ENCODE results near the gene ULK4. TPM values are rescaled to one million over a fixed set of nuclear protein-coding genes. Genes with fewer than 3 reads are reported as not detected.
A peak's percentile ranks its signal among the peaks of the same experiment; 100 is the strongest.

The ULK4 gene
- total and polyA plus RNA-seq, 2 of the 8 experiments (the other 6 are each of a cell fraction or from before 2014, with no cell fraction given), result 3.0 to 10.8 TPM

DNA sequence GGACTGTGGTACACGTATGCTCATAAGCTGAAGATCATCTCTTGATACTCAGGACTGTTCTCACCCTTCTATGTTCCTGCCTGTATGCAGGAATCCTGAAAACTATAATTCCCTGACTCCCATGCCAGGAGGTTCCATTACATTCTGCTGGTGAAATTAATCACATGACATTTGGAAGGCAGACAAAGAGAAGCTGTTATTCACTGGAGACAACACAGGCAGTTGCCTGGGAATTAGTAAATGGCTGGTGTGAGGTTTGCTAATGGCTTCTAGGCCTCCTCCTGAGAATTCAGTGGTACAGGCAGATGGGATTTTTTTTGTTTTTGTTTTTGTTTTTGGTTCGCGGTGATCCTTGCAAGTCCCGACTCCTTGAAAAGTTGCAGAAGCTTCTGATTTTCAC, 671.2 kb downstream of the ULK4 start:
- no peak overlapping the region for H3K56ac ChIP-seq (replicated peaks; ENCODE audit: insufficient read length, low read depth, low read length)
- no peak overlapping the region for H4K8ac ChIP-seq (ENCODE audit: extremely low read depth, insufficient read depth, low read length)
- H3K9me3 ChIP-seq (ENCODE audit: insufficient read depth in 2 of 2, low read depth in 1 of 2, low read length in 1 of 2), result no peaks in the 10 kb centered on the region
- H2BK120ac ChIP-seq (replicated peaks; ENCODE audit: low read depth, low read length), result no peak overlapping the region
- peaks cover 0 to 6% (median 0%) of the 10 kb centered on the region in 4 experiments; a peak in 1 of 7 replicates for H3K4me1 ChIP-seq (replicated peaks in 1 of 4; ENCODE audit: control insufficient read depth in 3 of 4, insufficient read depth in 4 of 4, low read length in 3 of 4)
- H3K23me2 ChIP-seq (ENCODE audit: low read depth, low read length), result no peaks in the 10 kb centered on the region; the same call in 1 of the 2 replicates
- H2BK5ac ChIP-seq (ENCODE audit: low read depth, low read length), result no peak overlapping the region
- H3K4ac ChIP-seq (replicated peaks; ENCODE audit: insufficient read length, low read depth, low read length), result no peak overlapping the region
- H3K18ac ChIP-seq (ENCODE audit: extremely low read depth, low read length), result no peak overlapping the region
- TF ChIP-seq USF2 (IDR thresholded peaks at IDR 0.05; ENCODE audit: low read length), result no peak
- no peak for TF ChIP-seq POU5F1 (IDR thresholded peaks at IDR 0.05; ENCODE audit: low read depth, low read length)
- no peak for TF ChIP-seq PHF8 (conservative IDR thresholded peaks at IDR 0.05; ENCODE audit: low read depth, low read length)
- no peak for TF ChIP-seq CTCF (IDR thresholded peaks at IDR 0.05; ENCODE audit: control extremely low read depth in 1 of 3, insufficient read depth in 1 of 3, low read depth in 1 of 3, low read length in 3 of 3)
- no peak for TF ChIP-seq JUN (IDR thresholded peaks at IDR 0.05; ENCODE audit: low read depth, low read length)
- no peak for TF ChIP-seq POLR2AphosphoS5 (IDR thresholded peaks at IDR 0.05; ENCODE audit: low read depth, low read length)
- no peak for TF ChIP-seq TBP (IDR thresholded peaks at IDR 0.05; ENCODE audit: low read depth, low read length)
- no peak for TF ChIP-seq YY1 (IDR thresholded peaks at IDR 0.05; ENCODE audit: low read depth, low read length)
- no peak overlapping the region for H2AK5ac ChIP-seq (ENCODE audit: low read depth, low read length)
- no peak overlapping the region for H3K4me3 ChIP-seq (ENCODE audit: extremely low read depth in 1 of 4, insufficient read depth in 2 of 4, low read depth in 3 of 4, low read length in 4 of 4)
- no peak overlapping the region for H2BK15ac ChIP-seq (ENCODE audit: low read length)
- H3K27me3 ChIP-seq (replicated peaks in 1 of 4; ENCODE audit: control insufficient read depth in 3 of 4, extremely low read depth in 1 of 4, insufficient read depth in 3 of 4, low read length in 3 of 4), result no peaks in the 10 kb centered on the region
- H4K91ac ChIP-seq (replicated peaks; ENCODE audit: insufficient read length, low read length), result no peak overlapping the region
- no peak overlapping the region for H2BK20ac ChIP-seq (ENCODE audit: low read length)
- H3K79me2 ChIP-seq (ENCODE audit: control insufficient read depth in 1 of 2, insufficient read depth in 2 of 2, low read length in 2 of 2), result no peaks in the 10 kb centered on the region
- no peak overlapping the region for H3K23ac ChIP-seq (ENCODE audit: insufficient read length)
- POLR2A ChIA-PET (ENCODE audit: partially characterized antibody), result no interaction called here
- no peak overlapping the region for H3K4me2 ChIP-seq (ENCODE audit: insufficient read depth in 1 of 2, low read depth in 2 of 2, low read length in 2 of 2)
- no peak overlapping the region for H2BK12ac ChIP-seq (ENCODE audit: low read depth, low read length)
- H3K79me1 ChIP-seq (ENCODE audit: low read depth, low read length), result no peaks in the 10 kb centered on the region
- H3K14ac ChIP-seq (ENCODE audit: insufficient read length), result no peak overlapping the region
- H4K5ac ChIP-seq (ENCODE audit: insufficient read length, low read depth, low read length), result no peak overlapping the region
- no peak overlapping the region for H3K27ac ChIP-seq (ENCODE audit: low read depth, low read length)
- WGBS, 2 experiments (ENCODE audit: extremely low coverage in 1 of 2, insufficient coverage in 1 of 2, insufficient read length in 1 of 2, insufficient replicate concordance in 2 of 2, low coverage in 1 of 2, low lambda C conversion rate in 2 of 2, missing lambda C conversion rate in 1 of 2), result 87% methylated on average over 4 of the region's 4 CpGs; no CpG with 5 or more reads in 1 of the 2 experiments
- no peak overlapping the region for H3K9ac ChIP-seq (replicated peaks in 1 of 4; ENCODE audit: extremely low read depth in 1 of 4, low read depth in 3 of 4, low read length in 3 of 4)
- CTCF ChIA-PET (ENCODE audit: partially characterized antibody), result interaction anchor here (0.6 to 1.1 kb wide), 2 partner anchors 12 to 13 kb away, joined by 3 read pairs; no protein-coding TSS in a partner anchor
- no peak for DNase-seq (ENCODE audit: low read depth in 1 of 2, low spot score in 2 of 2)
- no peak for FAIRE-seq
- H4K20me1 ChIP-seq (replicated peaks in 1 of 2; ENCODE audit: control insufficient read depth in 1 of 2, insufficient read depth in 2 of 2, low read length in 2 of 2), result no peaks in the 10 kb centered on the region
- H2AFZ ChIP-seq (ENCODE audit: low read length), result 0 out of 2 replicates have a peak overlapping the region, but pooled peaks have one; percentile 31
- H3K36me3 ChIP-seq (ENCODE audit: control insufficient read depth in 2 of 4, insufficient read depth in 4 of 4, low read length in 3 of 4), result no peaks in the 10 kb centered on the region

All from H1 (cell line).